ENCODE data around the gene SFRP4. TPM values are rescaled to one million over a fixed set of nuclear protein-coding genes. Genes with fewer than 3 reads are reported as not detected.
A peak's percentile ranks its signal among the peaks of the same experiment; 100 is the strongest.

The SFRP4 gene
- total RNA-seq, 1 donor from 2014 or later: 0.26 TPM

GRCh38 chr7:37916017-37916672, 472 bp downstream of the SFRP4 start:
- H3K27me3 ChIP-seq (ENCODE audit: control insufficient read depth, insufficient read depth, low read length): peaks cover 14% of the 10 kb centered on the region
- TF ChIP-seq CTCF (IDR thresholded peaks at IDR 0.05; ENCODE audit: insufficient read depth, low read length, severe bottlenecking): no peak
- no peak for DNase-seq (ENCODE audit: low read depth)
- H3K4me3 ChIP-seq (ENCODE audit: low read depth, low read length): no peak overlapping the region
- no peaks in the 10 kb centered on the region for H3K36me3 ChIP-seq (ENCODE audit: control insufficient read depth, insufficient read depth, low read length)
- FAIRE-seq: no peak

GRCh38 chr7:37915438-37915837, 1.2 kb downstream of the SFRP4 start:
- Histone ChIP-seq H3K4me3 (ENCODE audit: low read depth, low read length) (no peak overlapping the region), H3K36me3 (ENCODE audit: control insufficient read depth, insufficient read depth, low read length) (no peaks in the 10 kb centered on the region), H3K27me3 (ENCODE audit: control insufficient read depth, insufficient read depth, low read length) (peaks cover 14% of the 10 kb centered on the region)
- DNase-seq (ENCODE audit: low read depth) (no peak), FAIRE-seq (no peak)
- TF ChIP-seq CTCF (IDR thresholded peaks at IDR 0.05; ENCODE audit: insufficient read depth, low read length, severe bottlenecking): no peak

- Histone ChIP-seq H3K36me3 (ENCODE audit: control insufficient read depth, insufficient read depth, low read length) (no peaks in the 10 kb centered on the region), H3K27me3 (ENCODE audit: control insufficient read depth, insufficient read depth, low read length) (peaks cover 14% of the 10 kb centered on the region), H3K4me3 (ENCODE audit: low read depth, low read length) (no peak overlapping the region)
- no peak for TF ChIP-seq CTCF (IDR thresholded peaks at IDR 0.05; ENCODE audit: insufficient read depth, low read length, severe bottlenecking)
- no peak for DNase-seq (ENCODE audit: low read depth)
- no peak for FAIRE-seq
Measured at GRCh38 chr7:37912756-37913155, 3.9 kb downstream of the SFRP4 start.

GRCh38 chr7:37908221-37908788, 8.3 kb downstream of the SFRP4 start:
- FAIRE-seq (no peak), DNase-seq (ENCODE audit: low read depth) (no peak)
- no peak for TF ChIP-seq CTCF (IDR thresholded peaks at IDR 0.05; ENCODE audit: insufficient read depth, low read length, severe bottlenecking)

GRCh38 chr7:37901890-37902524, 14.6 kb downstream of the SFRP4 start:
- FAIRE-seq (no peak), DNase-seq (ENCODE audit: low read depth) (peak; percentile 59)
- Histone ChIP-seq H3K27me3 (ENCODE audit: control insufficient read depth, insufficient read depth, low read length) (no peaks in the 10 kb centered on the region), H3K4me3 (ENCODE audit: low read depth, low read length) (no peak overlapping the region), H3K36me3 (ENCODE audit: control insufficient read depth, insufficient read depth, low read length) (no peaks in the 10 kb centered on the region)
- TF ChIP-seq CTCF (IDR thresholded peaks at IDR 0.05; ENCODE audit: insufficient read depth, low read length, severe bottlenecking): no peak

More at GRCh38 chr7:37908221-37908788, 8.3 kb downstream of the SFRP4 start:
- Histone ChIP-seq H3K4me3 (ENCODE audit: low read depth, low read length) (no peak overlapping the region), H3K36me3 (ENCODE audit: control insufficient read depth, insufficient read depth, low read length) (no peaks in the 10 kb centered on the region), H3K27me3 (ENCODE audit: control insufficient read depth, insufficient read depth, low read length) (no peaks in the 10 kb centered on the region)

Measured in bronchial epithelial cell (primary cell).